DOHH2 (cell line): ENCODE data around the gene RAVER1.
A peak's percentile ranks its signal among the peaks of the same experiment; 100 is the strongest.

Experiments
- H3F3A ChIP-seq: fragments of 200-600 bp; sonication (generic), shearing (Covaris generic); 2 replicates; pipeline ENCODE4 v1.6.0; 2016; ENCODE audit warnings: antibody characterized with exemption, mild to moderate bottlenecking; ENCODE audit not compliant: control insufficient read depth, insufficient read depth
- H3K27ac ChIP-seq: fragments of 200-600 bp; sonication (generic); 2 replicates; pipeline ENCODE4 v1.5.1; 2014; ENCODE audit warnings: low read depth, mild to moderate bottlenecking, low read length, moderate library complexity
- H3K27me3 ChIP-seq: fragments of 200-600 bp; sonication (generic); 2 replicates; pipeline ENCODE4 v1.6.1; 2014; ENCODE audit warnings: mild to moderate bottlenecking, low read length, mixed read lengths; ENCODE audit not compliant: control insufficient read depth
- H3K36me3 ChIP-seq: fragments of 200-600 bp; sonication (generic); 2 replicates; pipeline ENCODE4 v1.6.1; 2014; ENCODE audit warnings: mild to moderate bottlenecking, low read length, moderate library complexity, mixed read lengths; ENCODE audit not compliant: control insufficient read depth
- H3K4me1 ChIP-seq: fragments of 200-600 bp; sonication (generic); 2 replicates; pipeline ENCODE4 v1.6.1; 2014; ENCODE audit warnings: mild to moderate bottlenecking, low read length, mixed read lengths; ENCODE audit not compliant: control insufficient read depth
- H3K4me2 ChIP-seq: fragments of 200-600 bp; sonication (generic); 2 replicates; pipeline ENCODE4 v1.6.0; 2014; ENCODE audit warnings: mild to moderate bottlenecking, low read length, moderate library complexity
- H3K4me3 ChIP-seq: fragments of 200-600 bp; sonication (generic); 2 replicates; pipeline ENCODE4 v1.5.1; 2014; ENCODE audit warnings: mild to moderate bottlenecking, low read length, mixed read lengths
- H3K79me2 ChIP-seq: fragments of 200-600 bp; sonication (generic); 2 replicates; pipeline ENCODE4 v1.6.1; 2014; ENCODE audit warnings: mild to moderate bottlenecking, low read length, mixed read lengths; ENCODE audit not compliant: control insufficient read depth
- H3K9me2 ChIP-seq: fragments of 200-600 bp; sonication (generic); replicated peaks from 2 replicates; pipeline ENCODE4 v1.6.1; 2014; ENCODE audit warnings: mild to moderate bottlenecking, low read length, mixed read lengths; ENCODE audit not compliant: control insufficient read depth
- H3K9me3 ChIP-seq: fragments of 200-600 bp; sonication (generic); 2 replicates; pipeline ENCODE4 v1.6.1; 2014; ENCODE audit warnings: antibody characterized with exemption, low read length, mixed read lengths; ENCODE audit not compliant: control insufficient read depth, insufficient read depth
- H4K20me1 ChIP-seq: fragments of 200-600 bp; sonication (generic); 2 replicates; pipeline ENCODE4 v1.6.0; 2014; ENCODE audit warnings: low read depth, mild to moderate bottlenecking, antibody characterized with exemption, low read length, moderate library complexity; ENCODE audit not compliant: control insufficient read depth, insufficient read depth
- CTCF ChIP-seq: fragments of 200-600 bp; sonication (generic); IDR thresholded peaks from one replicate; pipeline ENCODE4 v1.5.1; 2014; ENCODE audit warnings: antibody characterized with exemption, mild to moderate bottlenecking, low read depth, low read length; ENCODE audit not compliant: poor library complexity, severe bottlenecking
- EZH2phosphoT487 ChIP-seq: fragments of 200-600 bp; sonication (generic); IDR thresholded peaks from 2 replicates; pipeline ENCODE4 v1.6.1; 2017; ENCODE audit warnings: borderline replicate concordance, mild to moderate bottlenecking, antibody characterized with exemption, low read length, moderate library complexity, mixed read lengths

Gene RAVER1

DNA sequence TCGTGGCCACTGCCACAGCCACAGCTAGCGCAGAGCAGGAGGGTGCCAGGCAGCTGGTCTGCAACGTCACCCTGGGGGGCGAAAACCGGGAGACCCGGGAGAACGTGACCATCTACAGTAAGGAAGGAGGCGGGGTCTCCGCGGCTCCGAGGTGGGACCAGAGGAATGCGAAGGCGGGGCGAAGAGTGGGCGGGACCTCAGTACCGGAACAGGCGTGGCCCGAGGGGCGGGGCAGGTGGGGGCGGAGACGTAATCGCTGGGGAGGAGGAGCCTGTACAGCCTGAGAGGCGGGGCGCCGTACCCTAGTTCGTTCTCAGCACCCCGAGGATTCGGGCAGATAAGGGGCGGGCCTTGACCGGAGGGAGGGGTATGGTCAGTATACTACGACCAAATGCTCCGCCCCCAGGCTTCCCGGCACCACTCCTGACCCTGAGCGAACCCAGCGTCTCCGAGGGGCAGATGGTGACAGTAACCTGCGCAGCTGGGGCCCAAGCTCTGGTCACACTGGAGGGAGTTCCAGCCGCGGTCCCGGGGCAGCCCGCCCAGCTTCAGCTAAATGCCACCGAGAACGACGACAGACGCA lies 41.0 kb downstream of the RAVER1 start:
- Histone ChIP-seq H3K4me3 (peak overlapping the region; percentile 81), H3K36me3 (no peaks in the 10 kb centered on the region; the same call in 1 of the 2 replicates), H3K27ac (no peak overlapping the region), H3K79me2 (no peaks in the 10 kb centered on the region), H3K4me2 (peak overlapping the region; percentile 95), H3K4me1 (peaks cover 68% of the 10 kb centered on the region), H4K20me1 (no peaks in the 10 kb centered on the region), H3K9me3 (no peaks in the 10 kb centered on the region), H3F3A (no peaks in the 10 kb centered on the region), H3K27me3 (peaks cover 27% of the 10 kb centered on the region), H3K9me2 (no peaks in the 10 kb centered on the region)
- TF ChIP-seq EZH2phosphoT487 (no peak), CTCF (no peak)

- no peaks in the 10 kb centered on the region for H3K79me2 ChIP-seq
- no peaks in the 10 kb centered on the region for H3K9me2 ChIP-seq
- H3K27ac ChIP-seq = no peak overlapping the region
- TF ChIP-seq EZH2phosphoT487 (no peak), CTCF (no peak)
- peak overlapping the region; percentile 81 for H3K4me3 ChIP-seq
- peaks cover 3% of the 10 kb centered on the region for H3F3A ChIP-seq
- H3K27me3 ChIP-seq = peaks cover 27% of the 10 kb centered on the region
- no peaks in the 10 kb centered on the region; the same call in 1 of the 2 replicates for H3K36me3 ChIP-seq
- H3K4me1 ChIP-seq = peaks cover 74% of the 10 kb centered on the region
- H3K9me3 ChIP-seq = no peaks in the 10 kb centered on the region
- peak overlapping the region; percentile 95 for H3K4me2 ChIP-seq
- H4K20me1 ChIP-seq = no peaks in the 10 kb centered on the region
These were observed 41.6 kb downstream of the RAVER1 start for GRCh38 chr19:10291554-10292205.

- Histone ChIP-seq H3K27ac (no peak overlapping the region), H3F3A (peaks cover 9% of the 10 kb centered on the region), H3K4me1 (peaks cover 80% of the 10 kb centered on the region), H3K79me2 (no peaks in the 10 kb centered on the region), H3K36me3 (peaks cover 3% of the 10 kb centered on the region), H4K20me1 (no peaks in the 10 kb centered on the region), H3K4me2 (peak overlapping the region; percentile 95), H3K4me3 (peak overlapping the region; percentile 81), H3K9me2 (no peaks in the 10 kb centered on the region), H3K9me3 (no peaks in the 10 kb centered on the region), H3K27me3 (peaks cover 27% of the 10 kb centered on the region)
- no peak for TF ChIP-seq CTCF
- TF ChIP-seq EZH2phosphoT487 = no peak; the same call in 1 of the 2 replicates
These were observed 42.3 kb downstream of the RAVER1 start for GRCh38 chr19:10290876-10291553.
